HG02610 (cell line): ENCODE results near the gene ANKFY1.
"Not testable (repeated sequence)": the region's sequence is repeated elsewhere in the genome, so short reads cannot be mapped to it uniquely, and the experiment has no call there.

Experiments
- ATAC-seq: cut with Tn5 transposase; IDR thresholded peaks from one replicate; pipeline ENCODE4 v1.9.1; 2021; ENCODE audit warnings: mild to moderate bottlenecking, moderate library complexity; ENCODE audit not compliant: unreplicated experiment

Gene ANKFY1

DNA sequence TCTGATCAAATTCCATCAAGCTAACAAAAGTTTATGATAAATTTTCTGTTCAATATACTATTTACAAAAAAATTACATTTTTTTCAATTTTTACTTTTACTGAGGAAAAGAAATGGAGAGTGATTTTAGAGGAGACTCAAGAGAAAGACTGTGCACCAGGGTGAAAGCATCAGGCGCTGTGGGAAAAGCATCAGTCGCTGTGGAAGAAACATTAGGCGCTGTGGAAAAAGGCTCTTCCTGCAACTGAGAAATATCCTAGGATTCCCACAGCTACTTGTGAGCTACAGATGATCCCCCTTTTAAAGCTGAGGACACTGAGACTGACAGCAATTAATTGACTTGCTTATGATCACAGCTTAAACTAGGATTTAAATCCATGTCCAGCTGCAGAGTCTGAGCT, 4.9 kb downstream of the ANKFY1 start:
- no peak for ATAC-seq

DNA sequence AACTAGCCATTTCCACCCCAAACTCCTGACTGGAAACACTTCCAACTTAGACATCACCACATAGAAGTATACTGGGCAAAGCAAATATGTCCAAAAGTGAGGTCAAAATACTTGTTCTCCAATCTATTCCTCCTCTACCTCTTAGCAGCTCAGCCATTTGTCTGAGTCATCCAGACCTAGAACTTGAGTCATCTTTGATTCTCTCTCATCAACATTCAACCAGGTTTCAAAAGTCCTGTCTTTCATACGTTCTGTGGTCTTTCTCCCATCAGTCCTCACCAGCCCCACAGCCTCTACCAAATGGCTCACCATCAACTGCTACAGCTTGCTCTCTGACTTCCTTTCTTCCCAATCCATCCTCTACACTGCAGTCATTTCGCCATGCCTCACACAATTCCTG, 6.8 kb downstream of the ANKFY1 start:
- ATAC-seq: no peak

DNA sequence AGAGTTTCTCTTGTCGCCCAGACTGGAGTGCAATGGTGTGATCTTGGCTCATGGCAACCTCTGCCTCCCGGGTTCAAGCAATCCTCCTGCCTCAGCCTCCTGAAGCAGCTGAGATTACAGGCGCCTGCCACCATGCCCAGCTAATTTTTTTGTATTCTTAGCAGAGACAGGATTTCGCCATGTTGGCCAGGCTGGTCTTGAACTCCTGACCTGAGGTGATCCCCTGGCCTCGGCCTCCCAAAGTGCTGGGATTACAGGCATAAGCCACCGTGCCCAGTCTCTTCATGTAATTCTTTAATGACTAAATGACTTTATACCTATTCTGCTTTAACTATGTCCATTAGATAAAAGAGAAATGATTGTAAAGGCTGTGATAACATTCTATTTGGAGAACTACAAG, 8.5 kb downstream of the ANKFY1 start:
- ATAC-seq: not testable (repeated sequence)

DNA sequence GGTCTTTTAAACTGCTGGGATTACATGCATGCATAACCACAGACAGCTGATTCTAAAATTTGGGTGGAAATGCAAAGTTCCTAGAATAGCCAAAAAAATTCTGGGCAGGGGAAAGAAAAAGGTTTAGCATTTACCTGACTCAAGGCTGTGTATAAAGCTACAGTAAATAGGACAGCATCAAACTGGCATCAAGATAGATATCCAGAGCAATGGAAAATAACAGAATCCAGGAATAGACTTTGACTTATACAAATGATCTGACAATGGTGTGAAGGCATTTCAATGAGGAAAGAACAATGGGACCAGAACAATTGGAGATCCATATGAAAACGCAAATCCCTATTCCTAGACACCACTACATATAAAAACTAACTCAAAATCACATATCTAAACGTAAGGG, 12.9 kb downstream of the ANKFY1 start:
- ATAC-seq: no peak

DNA sequence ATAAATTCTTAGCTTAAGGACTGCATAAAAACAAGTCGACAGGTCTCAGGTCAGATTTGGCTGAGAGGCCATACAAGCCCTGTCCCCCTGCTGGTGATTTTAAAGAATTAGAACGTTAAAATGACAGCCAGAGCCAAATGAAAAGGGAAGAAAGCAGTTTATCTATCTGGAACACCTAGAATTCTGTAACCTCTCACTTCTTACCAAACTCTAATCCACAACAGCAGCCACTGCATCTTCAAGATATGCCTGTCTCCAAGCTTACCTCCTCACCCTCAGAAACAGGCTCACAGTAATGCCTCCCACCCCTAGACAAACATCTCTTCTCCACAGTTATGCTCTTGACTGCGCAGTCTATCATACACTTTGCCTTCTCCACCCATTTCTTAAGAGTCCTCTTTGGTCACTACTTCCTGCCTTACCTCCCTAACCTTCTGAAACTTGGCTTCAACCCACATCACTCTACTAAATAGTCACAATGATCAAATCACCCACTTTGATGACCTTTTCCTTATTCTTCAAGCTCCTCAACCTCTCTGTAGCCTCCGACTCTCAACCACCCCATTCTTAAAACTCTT, 14.2 kb downstream of the ANKFY1 start:
- no peak for ATAC-seq

DNA sequence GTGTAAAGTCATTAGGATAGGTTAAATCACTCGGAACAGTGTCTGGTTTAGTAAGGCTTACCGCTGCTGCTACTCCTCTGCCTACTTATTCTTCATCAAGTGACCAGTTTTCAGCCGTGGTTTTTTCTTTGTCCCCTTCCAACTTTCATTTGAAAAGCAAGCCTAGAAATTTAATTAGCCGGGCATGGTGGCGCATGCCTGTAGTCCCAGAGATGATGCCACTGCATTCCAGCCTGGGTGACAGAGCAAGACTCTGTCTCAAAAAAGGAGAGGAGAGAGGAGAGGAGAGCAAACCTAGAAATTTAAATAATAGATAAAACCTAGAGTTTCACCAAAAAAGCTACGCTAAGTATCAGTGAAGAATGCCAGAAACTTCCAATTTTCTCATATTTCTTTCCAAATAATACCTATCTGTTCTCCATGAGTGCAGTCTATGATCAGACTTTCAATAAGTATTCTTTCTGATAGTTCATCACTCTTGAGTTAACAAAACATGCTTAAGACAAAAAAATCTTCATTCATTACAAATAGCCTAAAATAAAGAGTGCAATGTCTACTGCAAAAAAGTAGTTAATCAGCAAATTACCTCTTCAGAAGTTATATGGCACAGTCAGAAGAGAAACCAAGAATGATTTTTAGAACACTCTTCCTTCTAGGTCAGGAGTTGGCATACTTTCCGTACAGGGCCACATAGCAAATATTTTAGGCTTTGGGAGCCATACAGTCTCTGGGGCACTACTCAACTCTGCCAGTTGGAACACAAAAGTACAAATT, 15.1 kb downstream of the ANKFY1 start:
- ATAC-seq: no peak

DNA sequence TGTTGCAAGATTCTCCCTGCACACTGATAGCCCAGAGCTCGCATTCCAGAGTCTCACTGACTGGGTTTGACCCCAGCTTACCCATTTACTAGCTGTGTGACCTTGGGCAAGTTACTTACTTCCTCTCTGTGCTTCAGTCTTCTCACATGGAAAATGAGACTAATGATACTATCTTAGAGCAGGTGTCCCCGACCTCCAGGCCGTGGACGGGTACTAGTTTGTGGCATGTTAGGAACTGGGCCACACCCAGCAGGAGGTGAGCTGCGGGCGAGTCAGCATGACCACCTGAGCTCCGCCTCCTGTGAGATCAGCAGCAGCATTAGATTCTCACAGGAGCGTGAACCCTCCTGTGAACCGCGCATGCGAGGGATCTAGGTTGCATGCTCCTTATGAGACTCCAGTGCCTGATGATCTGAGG, 15.8 kb downstream of the ANKFY1 start:
- no peak for ATAC-seq

DNA sequence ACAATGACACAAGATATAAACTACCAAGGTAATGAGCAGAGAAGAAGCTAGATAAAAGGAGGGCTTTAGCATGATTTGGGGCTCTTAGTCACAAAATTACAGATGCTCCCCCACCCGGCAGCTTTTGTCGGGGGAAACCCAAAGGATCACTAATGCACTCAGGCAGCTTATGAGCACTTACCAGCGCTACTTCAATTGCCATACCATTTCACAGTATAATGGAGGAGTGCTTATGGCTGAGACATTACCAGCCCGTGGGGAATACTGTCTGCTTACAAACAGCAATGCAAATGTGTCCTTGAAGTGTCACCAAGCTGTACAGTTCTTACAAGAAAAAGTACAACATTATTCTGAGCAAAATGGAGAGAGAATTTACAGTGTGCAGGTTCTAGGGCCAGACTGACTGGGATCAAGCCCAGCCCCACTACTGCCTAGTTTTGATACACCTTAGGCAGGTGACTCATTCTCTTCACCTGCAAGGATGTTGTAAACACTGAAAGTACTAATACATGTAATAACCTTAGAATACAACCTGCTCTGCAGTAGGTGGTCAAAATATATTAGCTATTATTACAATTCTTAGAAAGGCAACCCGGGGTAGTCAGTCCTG, 16.3 kb downstream of the ANKFY1 start:
- ATAC-seq: no peak

DNA sequence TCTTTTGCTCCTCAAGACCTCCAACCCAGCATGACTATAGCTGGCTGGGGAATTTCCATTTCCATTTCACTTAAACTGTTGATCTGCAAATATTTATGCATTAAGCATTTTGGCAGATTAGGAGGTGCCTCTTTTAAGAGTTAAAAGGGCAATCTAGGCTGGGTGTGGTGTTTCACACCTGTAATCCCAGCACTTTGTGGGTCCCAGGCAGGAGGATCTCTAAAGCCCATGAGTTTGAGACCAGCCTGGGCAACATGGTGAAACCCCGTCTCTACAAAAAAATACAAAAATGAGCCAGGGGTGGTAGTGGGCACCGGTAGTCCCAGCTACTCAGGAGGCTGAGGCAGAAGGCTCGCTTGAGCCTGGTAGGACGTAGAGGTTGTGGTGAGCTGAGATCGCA, 17.1 kb downstream of the ANKFY1 start:
- ATAC-seq: no peak

DNA sequence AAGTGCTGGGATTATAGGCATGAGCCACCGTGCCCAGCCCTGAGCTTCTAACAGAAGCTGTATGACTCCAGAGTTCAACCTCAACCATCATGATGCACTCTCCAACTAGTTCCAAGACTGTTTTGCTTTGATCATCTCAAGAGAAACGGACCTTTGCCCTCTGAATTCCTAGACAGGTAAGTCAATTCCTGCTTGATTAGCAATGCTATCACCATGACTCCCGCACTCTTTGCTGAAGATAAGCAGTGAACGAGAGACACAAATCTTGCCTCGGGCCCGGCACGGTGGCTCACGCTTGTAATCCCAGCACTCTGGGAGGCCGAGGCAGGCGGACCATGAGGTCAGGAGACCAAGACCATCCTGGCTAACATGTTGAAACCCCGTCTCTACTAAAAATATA, 22.2 kb downstream of the ANKFY1 start:
- no peak for ATAC-seq

DNA sequence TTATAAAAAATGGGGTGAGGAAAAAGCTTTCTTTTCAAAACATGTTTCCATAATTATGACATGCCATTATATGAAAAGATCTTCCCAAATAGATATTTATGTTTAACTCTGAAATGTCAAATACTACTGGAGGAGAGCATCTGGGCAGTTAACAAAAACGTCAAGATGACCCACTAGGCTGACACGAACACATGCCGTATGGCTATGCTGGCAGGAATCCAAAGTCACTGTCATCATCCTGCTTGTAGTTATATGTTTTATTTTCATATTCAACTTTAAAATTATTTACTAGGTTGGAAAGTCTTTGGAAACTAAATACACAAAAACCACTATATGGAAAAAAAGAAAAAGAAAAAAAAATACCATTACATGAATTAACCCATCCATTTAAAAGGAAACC, 27.3 kb downstream of the ANKFY1 start:
- no peak for ATAC-seq

DNA sequence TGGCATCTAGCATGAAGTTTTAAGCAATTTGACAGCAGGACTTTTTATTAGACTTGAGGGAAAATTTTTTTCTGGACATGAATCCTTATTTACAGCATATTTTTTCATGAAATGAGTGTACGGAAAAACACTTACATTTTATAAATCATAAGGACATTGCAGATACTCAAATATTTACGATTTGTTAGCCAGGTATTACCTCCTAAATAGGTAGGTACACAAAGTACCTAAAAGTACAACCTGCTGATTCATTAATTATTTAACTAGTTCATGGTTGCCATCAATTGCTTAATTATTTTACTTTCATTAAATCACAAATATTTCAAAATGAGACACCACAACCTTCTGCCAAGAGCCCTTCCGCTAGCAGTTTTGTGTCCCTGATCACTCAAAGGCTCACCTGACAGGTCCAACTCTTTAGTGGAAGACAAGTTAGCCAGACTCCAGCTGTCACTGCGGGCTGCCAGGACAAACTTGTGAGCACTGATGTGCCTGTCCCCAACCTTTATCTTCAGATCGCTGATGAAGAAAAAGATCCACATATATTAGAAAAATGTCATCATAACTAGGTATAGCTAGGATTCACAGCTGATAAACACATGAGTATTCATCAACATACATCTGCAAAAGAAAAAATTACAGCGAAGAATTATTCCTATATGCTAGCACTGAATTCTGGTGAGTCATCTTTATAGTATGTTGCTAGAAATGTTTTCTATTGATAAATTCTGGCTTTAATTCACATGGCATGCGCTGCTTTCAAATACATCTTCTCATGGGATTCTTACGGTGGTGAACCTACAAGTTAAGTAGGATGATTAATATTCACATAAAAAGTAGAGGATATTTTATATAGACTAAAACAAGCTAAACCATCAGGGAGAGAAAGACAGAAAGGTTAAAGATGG, 28.2 kb downstream of the ANKFY1 start:
- no peak for ATAC-seq

DNA sequence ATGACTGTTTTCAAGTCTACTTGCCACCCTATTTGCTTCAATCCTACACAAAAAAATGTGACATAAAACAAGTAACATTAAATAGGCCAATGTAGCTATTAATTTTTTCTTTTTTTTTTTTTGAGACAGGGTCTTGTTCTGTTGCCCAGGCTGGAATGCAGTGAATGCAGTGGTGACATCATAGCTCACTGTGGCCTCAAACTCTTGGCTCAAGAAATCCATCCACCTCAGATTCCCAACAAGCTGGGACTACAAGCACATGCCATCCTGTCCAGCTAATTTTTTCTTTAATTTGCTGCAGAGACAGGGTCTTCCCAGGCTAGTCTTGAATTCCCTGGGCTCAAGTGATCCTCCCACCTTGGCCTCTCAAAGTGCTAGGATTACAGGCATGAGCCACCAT, 29.4 kb downstream of the ANKFY1 start:
- no peak for ATAC-seq

DNA sequence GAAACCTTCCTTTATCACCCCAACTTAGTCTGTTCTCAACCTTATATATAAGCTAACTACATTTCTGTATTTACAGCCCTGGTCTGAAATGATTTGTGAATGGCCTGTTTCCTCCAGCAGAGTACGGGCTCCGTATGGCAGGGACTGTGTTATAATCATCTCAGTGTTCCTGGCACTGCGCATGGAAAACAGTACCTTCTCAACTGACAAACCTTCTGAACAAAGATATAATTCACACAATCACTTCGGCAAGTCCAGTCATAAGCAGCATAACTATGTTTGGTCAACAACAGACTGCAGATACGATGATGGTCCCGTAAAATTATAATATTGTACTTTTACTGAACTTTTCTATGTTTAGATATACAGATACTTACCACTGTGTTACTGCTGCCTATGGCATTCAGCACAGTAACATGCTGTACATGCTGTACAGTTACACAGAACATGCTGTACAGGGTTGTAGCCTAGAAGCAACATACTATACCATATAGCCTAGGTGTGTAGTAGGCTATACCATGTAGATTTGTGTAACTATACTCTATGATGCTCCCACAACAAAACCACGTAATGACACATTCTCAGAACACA, 30.0 kb downstream of the ANKFY1 start:
- no peak for ATAC-seq

DNA sequence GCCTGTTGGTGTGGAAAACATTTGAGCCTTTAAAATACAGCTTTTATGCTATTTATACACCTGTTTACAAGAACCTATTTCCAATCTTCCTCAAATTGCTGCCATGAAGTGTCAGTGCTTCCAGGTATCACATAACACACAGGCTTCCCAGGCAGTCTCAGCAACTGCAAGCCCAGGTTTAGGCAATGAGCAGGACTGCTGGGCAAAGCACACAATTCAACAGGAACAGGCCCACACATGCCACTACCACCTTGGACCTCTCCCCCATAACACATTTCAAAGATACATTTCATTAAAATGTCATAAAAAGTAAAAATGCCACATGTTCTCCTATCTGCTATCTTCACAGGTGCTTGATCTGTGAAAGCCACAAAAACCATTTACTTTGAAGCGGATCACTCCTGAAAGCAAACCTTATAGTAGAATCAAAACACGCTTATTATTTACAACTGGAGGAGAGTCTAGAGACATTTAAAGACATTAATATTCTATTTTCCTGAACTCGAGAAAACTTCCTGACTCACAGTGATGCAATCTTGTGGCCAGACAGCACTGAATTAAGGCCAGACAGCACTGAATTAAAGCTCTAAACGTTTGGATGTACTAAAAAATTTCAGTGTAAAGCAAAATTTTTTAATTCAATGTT, 31.5 kb downstream of the ANKFY1 start:
- no peak for ATAC-seq

DNA sequence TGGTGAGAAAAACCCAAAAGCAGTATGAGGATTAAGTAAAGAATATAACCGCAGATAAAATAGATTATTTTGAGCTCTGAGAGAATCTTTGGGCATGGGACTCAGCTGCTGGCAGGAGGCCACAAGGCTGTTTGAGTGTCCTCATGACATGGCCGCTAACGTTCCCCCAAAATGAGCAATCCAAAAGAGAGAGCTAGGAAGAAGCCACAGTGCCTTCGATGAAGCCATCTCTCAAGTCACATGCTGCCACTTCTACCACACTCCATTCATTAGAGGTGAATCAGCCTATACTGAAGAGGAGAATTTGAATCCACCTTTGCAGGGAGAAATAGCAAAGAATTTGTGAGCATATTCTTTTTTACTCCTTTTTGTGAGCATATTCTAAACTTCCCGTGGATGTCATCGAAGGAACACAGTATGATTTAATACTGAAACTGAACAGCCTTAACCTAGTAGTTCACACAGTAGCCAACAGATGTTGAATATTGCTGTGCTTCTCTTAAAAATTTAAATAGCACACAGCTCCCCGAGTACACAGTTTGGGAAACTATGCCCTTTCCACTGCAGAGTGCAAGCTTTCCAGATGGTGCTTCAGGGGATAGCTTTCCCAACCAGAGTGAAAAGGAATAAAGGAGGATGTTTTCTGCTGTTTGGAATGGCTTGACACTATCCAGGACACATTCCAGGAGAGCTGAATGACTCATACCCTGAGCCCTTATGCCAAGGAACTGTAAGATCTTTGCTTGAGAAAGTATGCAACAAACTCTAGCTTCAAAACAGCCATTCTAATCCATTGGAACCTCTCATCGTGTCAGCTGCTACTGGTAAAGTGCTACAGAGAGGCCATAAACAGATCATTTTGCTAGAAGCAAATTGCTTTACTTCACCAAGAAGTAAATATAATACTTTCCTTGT, 33.9 kb downstream of the ANKFY1 start:
- ATAC-seq: no peak

DNA sequence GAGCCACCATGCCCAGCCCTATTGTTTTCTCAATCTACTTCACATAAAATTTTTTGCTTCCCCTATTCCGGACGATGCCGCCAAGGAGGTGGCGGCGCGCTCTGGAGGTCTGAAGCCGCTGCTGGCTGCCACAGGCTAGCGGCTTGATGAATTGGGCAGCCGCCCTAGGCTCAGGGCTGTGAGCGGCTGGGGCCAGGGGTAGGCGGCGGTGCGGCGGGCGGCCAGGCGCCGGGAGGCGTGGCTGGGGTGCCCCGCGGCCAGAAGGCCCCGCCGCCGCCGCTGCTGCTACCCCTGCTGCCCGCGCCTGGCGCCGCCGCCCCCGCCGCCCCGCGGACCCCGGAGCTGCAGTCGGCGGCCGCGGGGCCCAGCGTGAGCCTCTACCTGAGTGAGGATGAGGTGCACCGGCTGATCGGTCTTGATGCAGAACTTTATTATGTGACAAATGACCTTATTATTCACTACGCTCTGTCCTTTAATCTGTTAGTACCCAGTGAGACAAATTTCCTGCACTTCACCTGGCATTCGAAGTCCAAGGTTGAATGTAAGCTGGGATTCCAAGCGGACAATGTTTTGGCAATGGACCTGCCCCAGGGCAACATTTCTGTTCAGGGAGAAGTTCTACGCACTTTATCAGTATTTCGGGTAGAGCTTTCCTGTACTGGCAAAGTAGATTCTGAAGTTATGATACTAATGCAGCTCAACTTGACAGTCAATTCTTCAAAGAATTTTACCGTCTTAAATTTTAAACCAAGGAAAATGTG, 41.7 kb downstream of the ANKFY1 start:
- no peak for ATAC-seq

DNA sequence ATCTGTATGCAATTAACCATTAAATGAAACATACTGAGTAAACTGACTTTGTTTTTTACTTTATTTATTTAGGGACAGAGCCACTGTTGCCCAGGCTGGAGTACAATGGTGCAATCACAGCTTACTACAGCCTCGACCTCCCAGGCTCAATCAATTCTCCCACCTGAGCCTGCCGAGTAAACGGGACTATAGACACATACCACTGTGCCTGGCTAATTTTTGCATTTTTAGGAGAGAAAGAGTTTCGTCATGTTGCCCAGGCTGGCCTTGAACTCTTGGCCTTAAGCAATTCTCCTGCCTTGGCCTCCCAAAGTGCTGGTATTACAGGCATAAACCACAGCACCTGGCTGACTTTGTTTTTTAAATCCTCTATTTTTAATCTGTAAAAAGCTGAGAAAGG, 42.6 kb downstream of the ANKFY1 start:
- no peak for ATAC-seq

DNA sequence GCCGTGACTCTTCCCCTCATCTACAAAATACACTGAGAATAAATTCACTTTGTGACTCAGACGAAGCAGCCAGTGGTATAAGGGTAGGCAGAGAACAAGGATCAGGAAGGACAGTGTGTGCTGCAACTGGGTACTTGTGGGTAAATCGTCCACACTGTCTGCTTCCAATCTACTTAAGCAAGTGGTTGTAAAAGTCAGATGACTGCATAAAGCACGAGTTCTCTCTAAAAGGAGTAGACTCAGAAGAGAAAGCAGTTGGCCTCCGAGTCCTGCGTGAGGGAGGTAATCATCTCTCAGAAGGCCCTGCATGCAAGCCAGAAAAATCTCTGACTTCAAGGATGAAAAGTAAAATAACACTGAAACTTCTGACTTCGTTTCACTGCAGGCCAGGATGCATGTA, 43.1 kb downstream of the ANKFY1 start:
- no peak for ATAC-seq
